Endothelial cell of umbilical vein (primary cell): ENCODE measurements around the gene TMEM51. TPM values are rescaled to one million over a fixed set of nuclear protein-coding genes. Genes with fewer than 3 reads are reported as not detected.

Experiments used
- BruUV-seq: library from RNA; stranded (reverse); fragments of 400-500 nt; replicated peaks from 2 replicates; lab custom pipeline; 2021; lab: Mats Ljungman, UMichigan
- CTCF ChIA-PET: fragments of 300-600, 350-600 bp; sonication (Branson Sonifier 250); formaldehyde crosslinking; loops from one replicate; lab custom pipeline; 2021; ENCODE audit warnings: antibody characterized with exemption, inconsistent platforms; lab: Charles Lee
- POLR2A ChIA-PET: fragments of 300-600, 350-600 bp; sonication (Branson Sonifier 250); formaldehyde crosslinking; loops from one replicate; lab custom pipeline; 2021; ENCODE audit warnings: antibody characterized with exemption, inconsistent platforms; lab: Charles Lee
- DNase-seq: peaks from one replicate; pipeline ENCODE4 v3.0.0-alpha.2; 2011; ENCODE audit warnings: low read depth, low spot score
- FAIRE-seq: peaks from 2 replicates; lab custom pipeline; 2011; peaks lifted over from hg19 to GRCh38; lab: Jason Lieb, UNC
- H2AFZ ChIP-seq: 2 replicates; pipeline ENCODE4 v1.6.0; 2012; ENCODE audit warnings: low read depth, low read length, control low read depth, inconsistent platforms
- H3K27ac ChIP-seq: 2 replicates; pipeline ENCODE4 v1.5.1; 2011; ENCODE audit warnings: low read depth, mild to moderate bottlenecking, control low read depth, low read length, moderate library complexity; ENCODE audit not compliant: insufficient read depth
- H3K27me3 ChIP-seq, 2 experiments: 2 replicates each; pipeline versions ENCODE4 v1.6.0 to v1.6.1; 2011; ENCODE audit warnings: low read length in 2 of 2, mixed read lengths in 1 of 2; ENCODE audit not compliant: control insufficient read depth in 2 of 2, insufficient read depth in 2 of 2
- H3K36me3 ChIP-seq, 2 experiments: 2 replicates in 1 of 2; 3 replicates in 1 of 2; pipeline ENCODE4 v1.5.1; 2011; ENCODE audit warnings: low read length in 2 of 2, mild to moderate bottlenecking in 1 of 2, moderate library complexity in 1 of 2; ENCODE audit not compliant: control insufficient read depth in 2 of 2, insufficient read depth in 2 of 2; ENCODE audit errors: extremely low read depth in 1 of 2
- H3K4me1 ChIP-seq: 3 replicates; pipeline ENCODE4 v1.5.1; 2011; ENCODE audit warnings: mild to moderate bottlenecking, low read length; ENCODE audit not compliant: control insufficient read depth, insufficient read depth; ENCODE audit errors: extremely low read depth
- H3K4me2 ChIP-seq: 2 replicates; pipeline ENCODE4 v1.6.1; 2011; ENCODE audit warnings: low read length, control low read depth, mixed read lengths; ENCODE audit not compliant: insufficient read depth
- H3K4me3 ChIP-seq, 3 experiments: fragments of 200-600 bp in 1 of 3; sonication (generic), shearing (Covaris generic) in 1 of 3; replicated peaks in 1 of 3; 2 replicates each; pipeline ENCODE4 v1.5.1; 2011 to 2016; ENCODE audit warnings: control low read depth in 3 of 3, low read length in 3 of 3, mild to moderate bottlenecking in 2 of 3, inconsistent platforms in 1 of 3, low read depth in 1 of 3, moderate library complexity in 1 of 3; ENCODE audit not compliant: insufficient read depth in 1 of 3
- H3K79me2 ChIP-seq: 2 replicates; pipeline ENCODE4 v1.6.0; 2012; ENCODE audit warnings: low read length, inconsistent platforms; ENCODE audit not compliant: control insufficient read depth, insufficient read depth
- H3K9ac ChIP-seq: replicated peaks from 2 replicates; pipeline ENCODE3; 2011; ENCODE audit warnings: low read length, control low read depth; ENCODE audit not compliant: insufficient read depth; ENCODE audit errors: extremely low read depth
- H3K9me1 ChIP-seq: replicated peaks from 3 replicates; pipeline ENCODE4 v1.6.0; 2011; ENCODE audit warnings: mild to moderate bottlenecking, low read length; ENCODE audit not compliant: control insufficient read depth, insufficient read depth; ENCODE audit errors: extremely low read depth
- H3K9me3 ChIP-seq: replicated peaks from 2 replicates; pipeline ENCODE4 v1.5.1; 2012; ENCODE audit warnings: low read length, inconsistent platforms; ENCODE audit not compliant: control insufficient read depth, insufficient read depth
- H4K20me1 ChIP-seq: replicated peaks from 2 replicates; pipeline ENCODE3; 2011; ENCODE audit warnings: mild to moderate bottlenecking, low read length; ENCODE audit not compliant: control insufficient read depth, insufficient read depth; ENCODE audit errors: extremely low read depth
- EZH2 ChIP-seq: IDR thresholded peaks from 2 replicates; pipeline ENCODE4 v1.6.1; 2012; ENCODE audit warnings: borderline replicate concordance, low read depth, mild to moderate bottlenecking, moderate library complexity, low read length, inconsistent platforms; ENCODE audit not compliant: severe bottlenecking
- GATA2 ChIP-seq: IDR thresholded peaks from 2 replicates; pipeline ENCODE4 v1.7.0; 2011; ENCODE audit warnings: low read depth, mild to moderate bottlenecking, moderate library complexity, mixed read lengths, low read length; ENCODE audit not compliant: insufficient read length, insufficient read depth
- JUN ChIP-seq: IDR thresholded peaks from 2 replicates; pipeline ENCODE4 v1.6.1; 2011; ENCODE audit warnings: borderline replicate concordance, low read depth; ENCODE audit not compliant: insufficient read length, insufficient read depth
- MYC ChIP-seq: IDR thresholded peaks from one replicate; pipeline ENCODE4 v1.6.1; 2011; ENCODE audit warnings: mild to moderate bottlenecking, low read depth, low read length
- POLR2A ChIP-seq: IDR thresholded peaks from 2 replicates; pipeline ENCODE4 v1.6.1; 2012; ENCODE audit warnings: low read depth, mild to moderate bottlenecking, control low read depth, low read length
- dilution Hi-C: fragments of 300-500 bp; cut with MboI; formaldehyde crosslinking; loops from one replicate; pipeline ENCODE4 v1.15.0; 2019; ENCODE audit warnings: low sequenced_read_pairs; ENCODE audit not compliant: extremely low pct_ligation_motif_present
- intact Hi-C: fragments of 100-400 bp; cut with micrococcal nuclease; formaldehyde crosslinking; loops from one replicate; pipeline ENCODE4 v1.10.0; 2022
- polyA plus RNA-seq, 4 experiments: library from polyadenylated mRNA; depleted of rRNA in 3 of 4; stranded (reverse) in 3 of 4; unstranded in 1 of 4; fragments of >200 nt; gene quantifications; 2 replicates each; pipeline versions ENCODE4 v1.2.1 to v1.2.3, GENCODE V29; 2011 to 2012; ENCODE audit warnings: missing spikeins in 1 of 4
- total RNA-seq: library from RNA; stranded (reverse); gene quantifications from 2 replicates; pipeline ENCODE4 v1.2.3, GENCODE V29; 2021
- TF ChIP-seq, protein P1 (sequence below), 2 donors: IDR thresholded peaks; 1 replicate in 1 of 2; 2 replicates in 1 of 2; pipeline ENCODE4 v1.5.1; 2011; ENCODE audit warnings: low read length in 2 of 2, mild to moderate bottlenecking in 2 of 2, moderate library complexity in 2 of 2, control low read depth in 1 of 2, inconsistent platforms in 1 of 2, low read depth in 1 of 2; ENCODE audit not compliant: insufficient read depth in 1 of 2; ENCODE audit errors: extremely low read depth in 1 of 2

TMEM51 gene
- total and polyA plus RNA-seq, 2 donors (not counting 3 experiments of a cell fraction or from before 2014, with no cell fraction given), result 13.7 to 13.9 TPM

DNA sequence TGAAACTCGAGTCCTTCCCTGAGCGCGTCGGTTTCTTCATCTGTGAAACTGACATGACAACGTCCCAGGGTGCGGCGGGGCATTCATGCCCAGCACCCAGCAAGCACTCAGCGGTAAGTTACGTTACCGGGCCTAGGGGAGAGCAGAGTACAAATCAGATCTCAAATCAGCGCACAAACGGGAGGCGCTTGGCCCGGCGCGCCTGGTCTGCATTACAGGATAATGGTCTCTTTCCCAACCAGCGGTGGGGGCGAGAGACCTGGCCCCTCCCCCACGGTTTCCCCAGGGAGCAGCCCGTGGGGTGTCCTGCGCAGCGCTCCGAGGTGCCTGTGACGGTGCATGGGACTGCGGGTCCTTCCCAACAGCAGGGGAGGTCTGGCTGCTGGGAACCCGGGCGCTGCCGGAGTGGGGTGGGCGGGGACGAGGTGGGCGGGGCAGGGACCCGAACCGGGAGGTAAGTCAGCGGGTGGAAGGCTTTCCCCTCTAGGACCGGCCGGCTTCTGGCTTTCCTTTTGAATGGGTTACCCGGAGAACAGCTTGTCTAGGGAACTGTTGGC lies 1.0 kb downstream of the TMEM51 start:
- Histone ChIP-seq H3K4me2 (peak overlapping the region; percentile 88), H2AFZ (peak overlapping the region; percentile 3), H3K9me3 (no peaks in the 10 kb centered on the region), H3K9me1 (no peaks in the 10 kb centered on the region), H3K79me2 (peaks cover 15% of the 10 kb centered on the region), H3K27ac (no peak overlapping the region), H4K20me1 (no peaks in the 10 kb centered on the region), H3K9ac (peak overlapping the region; percentile 79), H3K36me3 (no peaks in the 10 kb centered on the region), H3K27me3 (peaks cover 9 to 11% of the 10 kb centered on the region in 2 experiments), H3K4me1 (peaks cover 23% of the 10 kb centered on the region), H3K4me3 (peak overlapping the region; percentile 23 to 53 (median 42))
- dilution Hi-C loops (no loop called here), intact Hi-C loops (loop anchor here (5.0 kb wide), 1 partner anchor 263 kb away; no protein-coding TSS in a partner anchor)
- CTCF ChIA-PET, result interaction anchor here (0.8 to 7.8 kb wide), 10 partner anchors 14 to 146 kb away, joined by 3 to 211 read pairs (median 6); no protein-coding TSS in a partner anchor
- POLR2A ChIA-PET, result no interaction called here
- FAIRE-seq (peak; percentile 43), DNase-seq (no peak)
- BruUV-seq, result no TSS peak
- TF ChIP-seq, protein P1, sequence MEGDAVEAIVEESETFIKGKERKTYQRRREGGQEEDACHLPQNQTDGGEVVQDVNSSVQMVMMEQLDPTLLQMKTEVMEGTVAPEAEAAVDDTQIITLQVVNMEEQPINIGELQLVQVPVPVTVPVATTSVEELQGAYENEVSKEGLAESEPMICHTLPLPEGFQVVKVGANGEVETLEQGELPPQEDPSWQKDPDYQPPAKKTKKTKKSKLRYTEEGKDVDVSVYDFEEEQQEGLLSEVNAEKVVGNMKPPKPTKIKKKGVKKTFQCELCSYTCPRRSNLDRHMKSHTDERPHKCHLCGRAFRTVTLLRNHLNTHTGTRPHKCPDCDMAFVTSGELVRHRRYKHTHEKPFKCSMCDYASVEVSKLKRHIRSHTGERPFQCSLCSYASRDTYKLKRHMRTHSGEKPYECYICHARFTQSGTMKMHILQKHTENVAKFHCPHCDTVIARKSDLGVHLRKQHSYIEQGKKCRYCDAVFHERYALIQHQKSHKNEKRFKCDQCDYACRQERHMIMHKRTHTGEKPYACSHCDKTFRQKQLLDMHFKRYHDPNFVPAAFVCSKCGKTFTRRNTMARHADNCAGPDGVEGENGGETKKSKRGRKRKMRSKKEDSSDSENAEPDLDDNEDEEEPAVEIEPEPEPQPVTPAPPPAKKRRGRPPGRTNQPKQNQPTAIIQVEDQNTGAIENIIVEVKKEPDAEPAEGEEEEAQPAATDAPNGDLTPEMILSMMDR (IDR thresholded peaks at IDR 0.05; ENCODE audit: extremely low read depth in 1 of 2, insufficient read depth in 1 of 2, low read depth in 1 of 2, low read length in 2 of 2), result no peak
- TF ChIP-seq EZH2, result no peak

GRCh38 chr1:15155191-15155590 lies 1.6 kb downstream of the TMEM51 start:
- no peaks in the 10 kb centered on the region for H4K20me1 ChIP-seq
- no peak overlapping the region for H3K27ac ChIP-seq
- peaks cover 19% of the 10 kb centered on the region for H3K79me2 ChIP-seq
- dilution Hi-C loops (no loop called here), intact Hi-C loops (no loop called here)
- no peak overlapping the region for H3K4me2 ChIP-seq
- H3K9me3 ChIP-seq, result no peaks in the 10 kb centered on the region
- DNase-seq (no peak), FAIRE-seq (no peak)
- TF ChIP-seq MYC (no peak), JUN (no peak), EZH2 (no peak), POLR2A (no peak), GATA2 (no peak)
- peaks cover 23% of the 10 kb centered on the region for H3K4me1 ChIP-seq
- ChIA-PET POLR2A (no interaction called here), CTCF (interaction anchor here (0.8 to 7.8 kb wide), 3 partner anchors 13 to 118 kb away, joined by 3 to 211 read pairs (median 4); no protein-coding TSS in a partner anchor)
- no peaks in the 10 kb centered on the region for H3K9me1 ChIP-seq
- H2AFZ ChIP-seq, result no peak overlapping the region
- H3K36me3 ChIP-seq, result no peaks in the 10 kb centered on the region
- no peak overlapping the region for H3K9ac ChIP-seq
- no TSS peak for BruUV-seq
- H3K4me3 ChIP-seq, result peak overlapping the region in 1 of 3 experiments; percentile 12
- H3K27me3 ChIP-seq, result peaks cover 9% of the 10 kb centered on the region in 2 experiments
